ENCODE measurements around the gene TIAM1. TPM values are rescaled to one million over a fixed set of nuclear protein-coding genes. Genes with fewer than 3 reads are reported as not detected.

The TIAM1 gene
- total RNA-seq, 6 donors from 2014 or later: 13.4 to 32.1 (median 19.5) TPM

- H3K36me3 ChIP-seq: no peaks in the 10 kb centered on the region
- DNase-seq (no peak), ATAC-seq (ENCODE audit: low FRiP score in 2 of 2) (no peak)
- no peak overlapping the region for H3K4me3 ChIP-seq
- no peak overlapping the region for H3K27ac ChIP-seq
- no peaks in the 10 kb centered on the region for H3K27me3 ChIP-seq
- H3K4me1 ChIP-seq: peaks cover 0 to 8% (median 4%) of the 10 kb centered on the region in 4 donors
- TF ChIP-seq, protein P1, sequence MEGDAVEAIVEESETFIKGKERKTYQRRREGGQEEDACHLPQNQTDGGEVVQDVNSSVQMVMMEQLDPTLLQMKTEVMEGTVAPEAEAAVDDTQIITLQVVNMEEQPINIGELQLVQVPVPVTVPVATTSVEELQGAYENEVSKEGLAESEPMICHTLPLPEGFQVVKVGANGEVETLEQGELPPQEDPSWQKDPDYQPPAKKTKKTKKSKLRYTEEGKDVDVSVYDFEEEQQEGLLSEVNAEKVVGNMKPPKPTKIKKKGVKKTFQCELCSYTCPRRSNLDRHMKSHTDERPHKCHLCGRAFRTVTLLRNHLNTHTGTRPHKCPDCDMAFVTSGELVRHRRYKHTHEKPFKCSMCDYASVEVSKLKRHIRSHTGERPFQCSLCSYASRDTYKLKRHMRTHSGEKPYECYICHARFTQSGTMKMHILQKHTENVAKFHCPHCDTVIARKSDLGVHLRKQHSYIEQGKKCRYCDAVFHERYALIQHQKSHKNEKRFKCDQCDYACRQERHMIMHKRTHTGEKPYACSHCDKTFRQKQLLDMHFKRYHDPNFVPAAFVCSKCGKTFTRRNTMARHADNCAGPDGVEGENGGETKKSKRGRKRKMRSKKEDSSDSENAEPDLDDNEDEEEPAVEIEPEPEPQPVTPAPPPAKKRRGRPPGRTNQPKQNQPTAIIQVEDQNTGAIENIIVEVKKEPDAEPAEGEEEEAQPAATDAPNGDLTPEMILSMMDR (IDR thresholded peaks at IDR 0.05): no peak
- TF ChIP-seq EP300 (IDR thresholded peaks at IDR 0.05) (no peak), POLR2A (IDR thresholded peaks at IDR 0.05) (no peak), POLR2AphosphoS5 (IDR thresholded peaks at IDR 0.05) (no peak)
- WGBS, 2 donors: 92 to 96% methylated on average over 3 of the region's 3 CpGs
- H3K9me3 ChIP-seq: no peaks in the 10 kb centered on the region
These were observed 139.3 kb downstream of the TIAM1 start for GRCh38 chr21:31204801-31205200.

DNA sequence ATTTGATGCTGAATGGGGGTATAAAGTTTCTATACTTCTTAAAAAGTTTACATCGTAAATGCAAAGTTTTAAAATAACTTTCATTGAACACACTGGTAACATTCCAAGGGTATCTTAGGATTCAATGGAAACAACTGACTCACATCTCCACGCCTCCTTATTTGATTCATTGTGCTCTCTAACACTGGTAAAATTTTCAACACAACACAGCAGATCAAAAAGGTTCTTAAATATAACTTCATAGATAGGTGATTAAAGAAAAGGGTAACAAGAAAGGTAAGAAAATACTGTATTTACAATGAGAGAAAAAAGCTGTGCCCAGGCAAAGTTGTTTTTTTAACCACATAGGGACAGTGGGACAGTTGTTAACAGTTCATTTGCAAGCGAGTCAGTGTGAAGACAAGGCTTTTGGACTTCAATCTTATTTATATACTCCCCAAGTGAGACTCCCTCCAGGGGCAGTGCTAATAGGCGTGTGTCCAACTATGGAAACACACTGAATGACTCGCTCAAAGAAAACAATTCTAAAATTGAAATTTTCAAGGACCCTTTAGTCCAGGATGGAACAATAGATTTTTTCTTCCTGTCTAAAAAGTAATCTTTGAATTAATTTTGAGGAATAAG is 140.5 kb downstream of the TIAM1 start:
- no peaks in the 10 kb centered on the region for H3K36me3 ChIP-seq
- H3K4me1 ChIP-seq: peaks cover 0 to 8% (median 4%) of the 10 kb centered on the region in 4 donors
- H3K9me3 ChIP-seq: no peaks in the 10 kb centered on the region
- 83 to 89% methylated on average over 5 of the region's 5 CpGs for WGBS, 2 donors
- no peak overlapping the region for H3K4me3 ChIP-seq
- DNase-seq (no peak), ATAC-seq (ENCODE audit: low FRiP score in 2 of 2) (no peak)
- no peaks in the 10 kb centered on the region for H3K27me3 ChIP-seq
- no peak overlapping the region for H3K27ac ChIP-seq
- TF ChIP-seq POLR2AphosphoS5 (IDR thresholded peaks at IDR 0.05) (no peak), EP300 (IDR thresholded peaks at IDR 0.05) (no peak), POLR2A (IDR thresholded peaks at IDR 0.05) (no peak)
- TF ChIP-seq, protein P1 (IDR thresholded peaks at IDR 0.05): no peak

GRCh38 chr21:31201548-31201947 is 142.5 kb downstream of the TIAM1 start:
- peak overlapping the region in 1 of 4 donors; percentile 18 for H3K27ac ChIP-seq
- DNase-seq (peak in 1 of 2 donors; percentile 32), ATAC-seq (ENCODE audit: low FRiP score in 2 of 2) (peak; percentile 57 to 95)

DNA sequence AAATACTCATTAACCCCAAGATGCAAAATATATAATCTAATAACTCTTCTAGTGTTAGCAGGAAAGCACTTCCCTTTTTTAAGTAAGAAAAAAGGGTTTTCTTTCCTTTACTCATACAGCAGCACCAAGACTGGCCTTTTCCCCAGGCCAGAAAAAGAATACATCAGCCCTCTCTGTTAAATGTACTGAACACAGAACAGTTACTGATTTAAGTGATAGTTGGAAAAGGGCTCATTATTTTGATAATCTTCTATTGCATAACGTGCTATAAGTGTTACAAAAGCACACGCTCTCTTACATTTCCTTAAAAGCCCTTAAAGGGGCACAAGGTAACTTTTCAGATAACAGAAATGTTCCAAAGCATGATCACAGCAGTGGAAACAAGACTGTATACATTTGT is 142.9 kb downstream of the TIAM1 start:
- H3K4me1 ChIP-seq: peaks cover 0 to 8% (median 4%) of the 10 kb centered on the region in 4 donors
- H3K4me3 ChIP-seq: no peak overlapping the region
- H3K9me3 ChIP-seq: no peaks in the 10 kb centered on the region
- 14 to 17% methylated on average over 2 of the region's 2 CpGs for WGBS, 2 donors
- TF ChIP-seq EP300 (IDR thresholded peaks at IDR 0.05) (no peak), POLR2A (IDR thresholded peaks at IDR 0.05) (no peak), POLR2AphosphoS5 (IDR thresholded peaks at IDR 0.05) (no peak)
- TF ChIP-seq, protein P1 (IDR thresholded peaks at IDR 0.05): no peak
- DNase-seq (no peak), ATAC-seq (ENCODE audit: low FRiP score in 2 of 2) (peak in 1 of 2 donors; percentile 44)
- H3K27me3 ChIP-seq: no peaks in the 10 kb centered on the region
- no peak overlapping the region for H3K27ac ChIP-seq
- no peaks in the 10 kb centered on the region for H3K36me3 ChIP-seq

More at GRCh38 chr21:31201548-31201947, 142.5 kb downstream of the TIAM1 start:
- Histone ChIP-seq H3K4me3 (no peak overlapping the region), H3K4me1 (peaks cover 0 to 8% (median 4%) of the 10 kb centered on the region in 4 donors), H3K36me3 (no peaks in the 10 kb centered on the region), H3K27me3 (no peaks in the 10 kb centered on the region), H3K9me3 (no peaks in the 10 kb centered on the region)
- no peak for TF ChIP-seq POLR2A (IDR thresholded peaks at IDR 0.05)
- TF ChIP-seq POLR2AphosphoS5 (IDR thresholded peaks at IDR 0.05): no peak
- TF ChIP-seq, protein P1 (IDR thresholded peaks at IDR 0.05): no peak
- no peak for TF ChIP-seq EP300 (IDR thresholded peaks at IDR 0.05)
- 41 to 64% methylated on average over 3 of the region's 3 CpGs for WGBS, 2 donors

GRCh38 chr21:31198575-31198974 is 145.5 kb downstream of the TIAM1 start:
- DNase-seq (peak in 1 of 2 donors; percentile 32), ATAC-seq (ENCODE audit: low FRiP score in 2 of 2) (peak in 1 of 2 donors; percentile 59)
- no peak for TF ChIP-seq POLR2A (IDR thresholded peaks at IDR 0.05)
- TF ChIP-seq, protein P1 (IDR thresholded peaks at IDR 0.05): peak; percentile 26 to 68 (median 59)
- no peak for TF ChIP-seq EP300 (IDR thresholded peaks at IDR 0.05)
- TF ChIP-seq POLR2AphosphoS5 (IDR thresholded peaks at IDR 0.05): no peak
- Histone ChIP-seq H3K27ac (no peak overlapping the region), H3K4me3 (no peak overlapping the region), H3K36me3 (no peaks in the 10 kb centered on the region), H3K27me3 (no peaks in the 10 kb centered on the region), H3K4me1 (peaks cover 0 to 8% (median 4%) of the 10 kb centered on the region in 4 donors), H3K9me3 (no peaks in the 10 kb centered on the region)
- 39 to 46% methylated on average over 4 of the region's 4 CpGs for WGBS, 2 donors
